CD4-positive, alpha-beta T cell treated with Interleukin-6 at 100 ng/mL for 8 hours (primary cell): Measurements from ENCODE around the gene ANK2.
A peak's percentile ranks its signal among the peaks of the same experiment; 100 is the strongest.

Experiments used
- DNase-seq: peaks from one replicate; pipeline ENCODE4 v3.0.0-alpha.2; 2020; ENCODE audit warnings: mixed read lengths, low spot score

Gene ANK2

DNA sequence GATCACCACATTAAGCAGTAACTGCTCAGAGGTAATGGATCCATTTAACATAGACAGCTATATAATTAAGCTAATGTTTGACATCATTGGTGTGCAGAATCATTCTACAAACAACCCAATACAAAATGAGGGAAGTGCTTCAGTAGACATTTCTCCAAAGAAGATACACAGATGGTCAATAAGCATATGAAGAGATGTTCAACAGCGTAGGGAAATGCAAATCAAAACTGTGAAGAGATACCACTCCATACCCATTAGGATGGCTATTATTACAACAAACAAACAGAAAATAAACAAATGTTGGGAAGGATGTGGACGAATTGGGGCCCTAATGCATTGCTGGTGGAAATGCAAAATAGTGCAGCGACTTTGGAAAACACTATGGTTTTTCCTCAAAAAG is 294.6 kb downstream of the ANK2 start:
- no peak for DNase-seq

DNA sequence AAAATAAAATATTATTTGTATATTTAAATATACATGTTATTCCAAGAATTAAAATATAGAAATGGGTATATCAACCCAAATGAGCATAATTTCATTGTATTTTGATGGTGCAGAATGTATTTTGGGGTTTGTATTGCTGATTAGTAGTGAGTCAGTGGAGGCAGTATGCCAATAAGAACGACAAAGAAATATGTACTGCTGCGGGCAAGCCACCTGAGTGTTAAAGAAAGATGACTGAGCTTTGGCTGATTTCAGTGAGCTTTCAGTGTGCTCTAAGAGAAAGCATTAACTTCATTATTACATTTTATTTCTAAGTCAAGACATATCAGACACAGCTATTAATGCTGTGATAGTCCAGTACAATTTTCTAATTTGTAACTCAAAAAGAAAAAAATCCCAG is 297.8 kb downstream of the ANK2 start:
- DNase-seq, result no peak

DNA sequence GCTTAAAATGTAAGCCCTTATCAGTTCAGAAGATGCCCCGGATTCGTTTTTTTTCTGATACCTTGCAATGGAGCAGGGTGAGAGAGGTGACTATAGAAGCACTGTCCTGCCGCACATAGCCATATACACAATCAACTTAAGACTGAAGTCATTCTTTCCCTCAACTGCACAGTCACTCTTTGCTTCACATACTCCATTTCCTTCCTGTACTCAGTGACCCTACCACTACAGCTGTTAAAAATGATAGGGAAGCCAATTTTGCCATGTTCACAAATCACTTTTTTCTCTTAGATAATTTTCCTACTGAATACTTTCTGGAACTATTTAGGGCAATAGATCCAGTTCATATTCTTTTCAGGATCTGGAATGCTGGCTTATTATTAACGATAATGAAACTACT is 300.0 kb downstream of the ANK2 start:
- no peak for DNase-seq

DNA sequence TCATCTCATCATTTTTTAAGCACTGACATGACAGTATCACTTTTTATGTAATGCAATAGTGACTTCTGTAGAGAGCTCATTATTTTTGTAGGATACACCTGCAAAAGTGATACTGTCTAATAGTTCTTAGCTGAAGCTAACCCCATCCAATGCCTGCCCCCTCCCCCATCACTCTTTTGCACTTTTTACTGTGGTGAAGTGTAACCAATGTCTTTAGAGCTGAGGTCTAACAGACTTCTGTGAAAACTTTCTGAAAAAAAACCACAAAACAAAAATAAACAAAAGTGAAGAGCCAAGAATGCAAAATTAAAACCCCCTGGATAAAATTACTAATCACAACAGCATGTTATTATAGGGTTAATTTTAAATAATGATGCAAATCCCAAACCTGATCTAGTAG is 301.1 kb downstream of the ANK2 start:
- DNase-seq, result no peak

DNA sequence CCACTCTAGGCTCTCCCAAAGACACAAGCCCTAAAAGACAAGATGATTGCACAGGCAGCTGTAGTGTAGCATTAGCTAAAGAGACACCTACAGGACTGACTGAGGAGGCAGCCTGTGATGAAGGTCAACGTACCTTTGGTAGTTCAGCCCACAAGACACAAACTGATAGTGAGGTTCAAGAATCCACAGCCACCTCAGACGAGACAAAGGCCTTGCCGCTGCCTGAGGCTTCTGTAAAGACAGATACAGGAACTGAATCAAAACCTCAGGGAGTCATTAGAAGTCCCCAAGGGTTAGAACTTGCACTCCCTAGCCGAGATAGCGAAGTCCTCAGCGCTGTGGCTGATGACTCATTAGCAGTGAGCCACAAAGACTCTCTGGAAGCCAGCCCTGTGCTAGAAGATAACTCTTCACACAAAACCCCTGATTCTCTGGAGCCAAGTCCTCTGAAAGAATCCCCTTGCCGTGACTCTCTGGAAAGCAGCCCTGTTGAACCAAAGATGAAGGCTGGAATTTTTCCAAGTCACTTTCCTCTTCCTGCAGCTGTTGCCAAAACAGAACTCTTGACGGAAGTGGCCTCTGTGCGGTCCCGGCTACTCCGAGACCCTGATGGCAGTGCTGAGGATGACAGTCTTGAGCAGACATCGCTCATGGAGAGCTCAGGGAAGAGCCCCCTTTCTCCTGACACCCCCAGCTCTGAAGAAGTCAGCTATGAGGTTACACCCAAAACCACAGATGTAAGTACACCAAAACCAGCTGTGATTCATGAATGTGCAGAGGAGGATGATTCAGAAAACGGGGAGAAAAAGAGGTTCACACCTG is 306.3 kb downstream of the ANK2 start:
- peak; percentile 61 for DNase-seq

DNA sequence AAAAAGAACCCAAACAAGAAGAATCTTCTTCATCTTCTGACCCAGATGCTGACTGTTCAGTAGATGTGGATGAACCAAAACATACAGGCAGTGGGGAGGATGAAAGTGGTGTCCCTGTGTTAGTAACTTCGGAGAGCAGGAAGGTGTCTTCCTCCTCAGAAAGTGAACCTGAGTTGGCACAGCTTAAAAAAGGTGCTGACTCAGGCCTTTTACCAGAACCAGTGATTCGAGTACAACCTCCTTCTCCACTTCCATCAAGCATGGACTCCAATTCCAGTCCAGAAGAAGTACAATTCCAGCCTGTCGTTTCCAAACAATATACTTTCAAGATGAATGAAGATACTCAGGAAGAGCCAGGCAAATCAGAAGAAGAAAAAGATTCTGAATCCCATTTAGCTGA is 307.0 kb downstream of the ANK2 start:
- DNase-seq, result no peak

DNA sequence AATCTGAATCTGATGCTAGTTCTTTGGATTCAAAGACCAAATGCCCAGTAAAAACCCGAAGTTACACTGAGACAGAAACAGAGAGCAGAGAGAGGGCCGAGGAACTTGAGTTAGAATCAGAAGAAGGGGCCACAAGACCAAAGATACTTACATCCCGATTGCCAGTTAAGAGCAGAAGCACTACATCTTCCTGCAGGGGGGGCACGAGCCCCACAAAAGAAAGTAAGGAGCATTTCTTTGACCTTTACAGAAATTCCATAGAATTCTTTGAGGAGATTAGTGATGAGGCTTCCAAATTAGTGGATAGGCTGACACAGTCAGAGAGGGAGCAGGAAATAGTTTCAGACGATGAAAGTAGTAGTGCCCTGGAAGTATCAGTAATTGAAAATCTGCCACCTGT is 309.3 kb downstream of the ANK2 start:
- no peak for DNase-seq

DNA sequence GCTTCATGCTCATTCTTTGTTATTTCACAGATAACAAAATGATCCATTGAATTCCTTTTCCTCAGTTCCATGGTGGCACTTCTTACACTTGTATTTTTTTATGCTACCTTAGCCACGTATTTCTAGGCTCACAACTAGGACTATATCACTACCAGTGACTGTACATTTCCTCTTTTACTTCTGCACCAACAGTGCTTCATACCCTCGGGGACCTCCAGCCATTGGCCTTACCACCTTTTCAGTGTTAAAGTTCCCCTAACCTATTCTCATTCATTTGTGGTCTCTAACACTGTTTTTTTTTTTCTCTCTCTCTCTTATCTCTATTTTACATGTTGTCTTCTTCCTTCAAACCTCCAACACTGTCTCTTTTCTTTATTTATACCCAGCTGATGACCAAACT is 315.9 kb downstream of the ANK2 start:
- no peak for DNase-seq

DNA sequence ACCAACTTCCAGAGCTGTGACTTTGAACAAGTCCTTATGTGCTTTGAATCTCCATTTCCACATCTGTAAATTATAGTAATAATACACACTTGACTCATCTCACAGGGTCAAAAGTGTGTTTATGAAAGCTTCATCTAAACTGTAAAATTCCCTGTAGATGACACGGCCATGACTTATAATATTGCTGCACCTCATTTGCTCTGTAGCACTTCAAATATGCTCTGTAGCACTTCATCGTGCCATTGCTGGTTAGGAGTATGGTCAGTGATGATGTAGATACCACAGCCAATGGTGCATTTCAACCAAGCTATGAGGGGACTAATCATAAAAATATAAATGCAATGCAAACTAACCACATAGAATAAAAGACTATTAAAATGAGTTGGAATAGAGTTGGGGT is 318.6 kb downstream of the ANK2 start:
- no peak for DNase-seq

DNA sequence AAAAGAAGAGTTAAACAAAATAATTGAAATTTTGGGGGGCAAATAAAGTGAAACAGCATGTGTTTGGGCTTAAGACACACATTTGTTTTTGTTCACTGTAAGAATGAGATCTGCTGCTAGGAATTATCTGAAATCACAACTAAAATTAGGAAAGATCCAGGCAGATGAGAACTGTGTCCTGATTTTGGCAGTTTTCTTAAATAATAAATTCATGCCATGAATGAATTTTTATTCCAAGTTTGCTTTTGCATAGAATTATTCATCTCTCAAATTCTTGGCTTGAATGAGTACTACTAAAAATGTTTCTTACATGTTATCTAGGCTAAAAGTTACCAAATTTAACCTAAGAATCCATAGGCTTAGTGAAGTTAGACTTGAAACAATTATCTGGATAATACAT is 321.7 kb downstream of the ANK2 start:
- DNase-seq, result no peak

DNA sequence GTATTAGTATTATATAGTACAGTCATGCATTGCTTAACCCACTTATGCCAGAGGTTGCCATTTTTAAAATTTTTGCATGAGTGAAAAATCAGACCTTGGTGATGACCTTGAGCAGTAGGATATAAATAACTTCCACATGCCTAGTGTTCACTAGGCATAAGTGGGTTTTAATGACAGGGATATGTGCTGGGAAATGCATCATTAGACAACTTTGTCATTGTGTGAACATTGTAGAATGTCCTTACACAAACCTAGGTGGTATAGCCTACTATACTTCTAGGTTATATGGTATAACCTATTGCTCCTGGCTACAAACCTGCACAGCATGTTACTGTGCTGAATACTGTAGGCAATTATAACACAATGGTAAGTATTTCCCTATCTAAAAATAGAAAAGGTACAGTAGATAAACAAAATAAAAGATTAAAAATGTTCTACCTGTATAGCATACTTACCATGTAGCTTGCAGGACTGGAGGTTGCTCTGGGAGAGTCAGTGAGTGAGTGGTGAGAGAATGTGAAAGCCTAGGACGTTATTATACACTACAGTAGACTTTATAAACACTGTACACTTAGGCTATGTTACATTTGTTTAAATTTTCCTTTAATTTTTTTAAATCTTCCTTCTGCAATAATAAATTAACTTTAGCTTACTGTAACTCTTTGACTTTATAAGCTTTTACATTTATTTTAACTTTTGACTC is 326.7 kb downstream of the ANK2 start:
- DNase-seq, result no peak

DNA sequence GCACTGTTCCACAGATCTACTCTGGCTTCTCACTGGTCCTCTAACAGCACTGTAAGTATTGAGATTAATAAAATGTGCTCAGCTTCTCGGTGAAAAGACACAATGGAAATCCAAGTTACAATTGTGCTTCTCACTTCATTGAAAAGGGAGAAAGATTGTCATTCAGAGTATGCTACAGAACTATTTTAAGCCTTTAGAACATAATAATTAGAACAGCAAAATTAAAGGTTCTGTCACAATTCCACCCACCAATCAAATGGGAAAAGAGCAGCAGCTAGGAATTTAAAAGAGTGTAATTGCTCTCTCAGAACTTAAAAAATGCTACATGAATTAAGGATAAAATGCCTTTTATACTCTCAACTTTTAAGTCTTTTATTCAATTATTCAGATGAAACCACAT is 329.4 kb downstream of the ANK2 start:
- DNase-seq, result no peak

DNA sequence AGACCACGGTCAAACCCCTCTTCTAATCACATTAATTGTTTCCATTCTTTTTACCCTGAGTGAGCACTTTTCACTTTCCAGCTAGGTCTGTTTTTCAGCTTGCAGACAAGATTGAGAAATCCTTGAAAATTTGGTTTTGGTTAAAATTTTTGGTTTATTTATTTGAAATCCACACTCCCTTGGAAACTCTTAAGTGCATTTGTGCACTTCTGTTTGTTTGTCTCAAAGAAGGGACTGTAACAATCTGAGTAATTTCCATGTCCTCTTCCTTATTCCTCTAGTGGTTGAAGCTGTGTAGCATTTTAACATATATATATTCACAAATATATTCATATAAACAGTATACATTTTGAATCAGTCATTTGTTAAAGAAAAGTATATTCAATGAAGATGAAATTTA is 333.3 kb downstream of the ANK2 start:
- DNase-seq, result no peak

DNA sequence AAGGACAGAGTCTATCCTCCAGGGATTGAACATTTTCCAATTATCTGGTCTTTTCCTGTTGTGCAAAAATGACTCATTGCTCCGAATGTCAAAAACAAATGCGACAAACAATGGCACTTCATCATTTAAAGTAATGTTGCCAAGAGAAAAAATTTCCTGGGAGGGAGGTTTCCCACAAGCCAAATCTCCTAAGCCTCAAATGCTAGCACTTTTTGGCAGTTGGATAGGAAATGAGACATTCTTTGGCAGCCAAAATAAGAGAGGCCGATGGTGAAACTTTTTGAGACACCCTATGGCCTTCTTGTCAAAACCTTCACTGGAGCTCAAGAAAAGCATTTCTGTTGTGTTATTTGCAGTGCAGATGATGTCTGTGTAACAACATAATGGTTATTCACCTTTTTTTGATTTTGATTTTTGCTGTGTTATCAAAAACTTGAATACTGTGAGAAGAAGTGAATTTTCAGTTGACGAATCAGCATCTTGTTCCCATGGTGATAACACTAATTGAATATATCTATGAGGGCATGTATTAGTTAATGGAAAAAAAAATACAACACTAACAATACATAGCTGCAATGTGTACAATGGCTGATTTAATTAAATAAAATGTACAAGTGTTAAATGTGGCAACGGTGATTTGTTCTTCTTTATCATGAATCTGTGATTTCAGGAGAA is 333.8 kb downstream of the ANK2 start:
- DNase-seq, result no peak

DNA sequence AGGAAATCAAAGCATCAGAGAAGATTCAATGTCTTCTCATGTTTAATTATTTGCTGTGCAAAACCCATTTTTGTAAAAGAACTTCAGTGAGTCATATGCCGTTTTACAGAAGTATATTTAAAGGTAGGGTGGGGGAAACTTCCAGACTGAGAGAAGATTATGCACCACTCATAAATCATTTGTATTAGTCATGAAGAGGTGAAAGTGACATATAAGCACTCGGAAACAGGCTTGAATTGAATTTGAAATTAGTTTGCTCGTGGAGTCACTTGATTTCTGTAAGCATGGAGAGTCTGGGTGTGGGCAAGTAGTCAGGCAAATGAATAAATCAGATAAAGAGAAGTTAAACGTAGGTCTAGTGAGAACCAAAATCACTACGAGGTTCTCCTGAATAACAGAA is 335.1 kb downstream of the ANK2 start:
- no peak for DNase-seq

DNA sequence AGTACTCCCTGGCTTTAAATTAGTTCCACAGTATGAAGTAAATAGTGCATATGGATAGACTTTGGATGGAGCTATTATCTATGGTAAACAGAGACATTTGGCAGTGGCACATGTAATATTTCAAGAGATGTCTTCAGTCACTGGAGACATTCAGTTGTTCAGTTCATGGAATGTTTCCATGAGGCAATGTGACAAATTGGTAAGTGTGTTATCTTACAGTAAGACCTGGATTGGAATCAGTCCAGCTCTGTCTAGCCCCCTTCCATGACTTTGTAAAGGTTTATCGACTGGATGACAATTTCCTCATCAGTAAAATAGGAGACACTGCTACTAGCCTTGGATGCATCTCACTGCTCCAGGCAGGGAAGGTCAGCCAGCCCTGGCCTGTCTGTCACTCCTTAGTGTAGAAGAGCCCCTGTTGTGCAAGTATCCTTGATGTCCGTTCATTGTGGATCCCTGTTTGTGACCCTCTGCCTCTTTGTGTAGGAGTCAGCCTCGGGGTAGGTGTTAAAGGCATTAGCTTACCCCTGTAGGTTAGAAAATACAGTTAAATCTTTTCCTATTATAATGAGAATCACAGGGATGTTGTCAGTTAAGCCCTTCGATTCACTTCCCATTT is 335.9 kb downstream of the ANK2 start:
- DNase-seq, result no peak

DNA sequence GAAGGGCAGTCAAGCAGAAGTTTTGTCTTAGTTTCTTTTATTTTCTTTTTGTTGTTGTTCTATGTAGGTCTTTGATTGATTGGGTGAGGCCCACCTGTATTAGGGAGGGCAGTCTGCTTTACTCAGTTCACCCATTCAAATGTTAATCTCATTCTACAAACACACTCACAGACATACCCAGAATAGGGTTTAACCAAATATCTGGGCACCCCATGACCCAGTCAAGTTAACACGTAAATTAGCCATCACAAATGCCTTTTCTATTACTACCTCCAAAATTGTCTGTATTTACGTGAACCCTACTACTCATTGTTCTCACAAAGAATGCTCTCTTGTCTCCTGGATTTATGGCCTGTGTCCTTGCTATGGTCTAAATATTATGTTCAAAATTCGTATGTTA is 339.7 kb downstream of the ANK2 start:
- DNase-seq, result no peak

DNA sequence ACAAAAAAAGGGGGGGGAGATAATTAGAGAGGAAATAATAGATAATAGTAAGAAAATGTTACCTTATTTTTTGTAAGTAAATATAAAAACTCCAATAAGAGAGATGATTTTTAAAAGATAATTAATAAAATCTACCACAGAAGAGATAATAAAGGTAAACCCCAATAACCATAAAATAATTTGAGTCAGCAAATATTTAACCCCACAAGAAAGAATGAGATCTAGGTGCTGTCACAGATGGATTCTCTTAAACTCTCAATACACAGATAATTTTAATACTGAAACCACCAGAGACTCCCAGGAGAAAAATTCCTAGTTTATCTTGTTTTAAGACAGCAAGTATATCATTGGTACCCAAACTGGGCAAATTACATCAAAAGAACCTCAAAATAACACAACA is 341.4 kb downstream of the ANK2 start:
- DNase-seq, result no peak

DNA sequence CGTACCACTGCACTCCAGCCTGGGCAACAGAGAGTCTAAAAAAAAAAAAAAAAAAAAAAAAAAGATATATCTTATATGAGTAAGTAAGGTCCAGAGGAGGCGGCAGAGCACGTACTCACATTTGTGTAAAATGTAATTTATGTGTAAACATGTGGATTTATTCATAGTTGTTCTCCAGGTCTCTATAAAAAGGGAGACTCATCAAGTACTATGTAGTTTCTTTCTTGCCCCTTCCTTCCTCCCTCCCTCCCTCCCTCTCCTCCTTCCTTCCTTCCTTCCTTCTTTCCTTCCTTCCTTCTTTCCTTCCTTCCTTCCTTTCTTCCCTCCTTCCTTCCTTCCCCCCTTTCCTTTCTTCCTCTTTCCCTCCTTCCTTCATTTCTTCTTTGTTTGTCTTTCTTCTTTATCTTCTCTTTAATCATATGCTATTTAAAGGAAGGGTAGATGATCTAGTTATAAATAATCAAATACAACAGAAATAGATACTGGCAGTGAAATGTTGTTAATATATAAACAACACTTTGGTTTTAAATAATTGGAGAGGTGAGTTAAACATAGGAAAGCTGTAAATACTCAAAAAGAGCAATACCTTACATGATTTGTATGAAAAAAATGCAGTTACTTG is 344.8 kb downstream of the ANK2 start:
- DNase-seq, result no peak

DNA sequence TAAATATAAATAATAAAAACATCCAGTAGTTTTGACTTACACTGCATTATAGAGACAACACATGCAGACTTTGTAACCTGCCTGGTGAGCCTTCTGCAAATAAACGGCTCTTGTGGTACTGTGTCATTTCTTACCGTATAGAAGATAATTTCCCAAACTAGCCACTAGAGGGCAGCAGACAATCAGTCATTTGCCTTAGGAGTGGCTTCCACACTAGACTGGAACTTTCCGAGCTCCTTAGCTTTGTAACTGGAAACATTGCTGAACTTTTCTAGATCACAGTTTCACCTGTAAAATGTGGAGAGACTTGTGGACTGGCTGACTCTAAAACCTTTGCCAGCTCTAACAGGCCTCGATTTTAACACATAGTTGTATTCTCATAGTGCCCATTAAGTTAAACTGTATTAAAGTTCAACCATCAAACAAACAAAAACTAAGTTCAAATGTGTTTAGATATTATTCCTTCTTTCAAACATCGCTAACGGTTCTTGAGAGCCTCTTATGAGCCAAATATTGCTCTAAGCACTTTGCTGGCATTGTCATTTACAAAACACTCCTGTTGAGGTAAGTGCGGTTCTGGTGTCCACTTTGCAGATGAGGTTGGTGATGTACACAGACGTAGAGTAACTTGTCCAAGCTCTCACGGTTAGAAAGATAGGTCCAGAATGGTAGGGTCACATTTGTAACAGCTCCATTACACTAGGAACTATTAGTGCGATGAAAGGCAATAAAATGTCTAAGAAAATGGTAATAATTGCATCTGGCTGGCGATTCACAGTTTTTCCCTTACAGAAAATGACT is 345.5 kb downstream of the ANK2 start:
- DNase-seq, result peak; percentile 77

DNA sequence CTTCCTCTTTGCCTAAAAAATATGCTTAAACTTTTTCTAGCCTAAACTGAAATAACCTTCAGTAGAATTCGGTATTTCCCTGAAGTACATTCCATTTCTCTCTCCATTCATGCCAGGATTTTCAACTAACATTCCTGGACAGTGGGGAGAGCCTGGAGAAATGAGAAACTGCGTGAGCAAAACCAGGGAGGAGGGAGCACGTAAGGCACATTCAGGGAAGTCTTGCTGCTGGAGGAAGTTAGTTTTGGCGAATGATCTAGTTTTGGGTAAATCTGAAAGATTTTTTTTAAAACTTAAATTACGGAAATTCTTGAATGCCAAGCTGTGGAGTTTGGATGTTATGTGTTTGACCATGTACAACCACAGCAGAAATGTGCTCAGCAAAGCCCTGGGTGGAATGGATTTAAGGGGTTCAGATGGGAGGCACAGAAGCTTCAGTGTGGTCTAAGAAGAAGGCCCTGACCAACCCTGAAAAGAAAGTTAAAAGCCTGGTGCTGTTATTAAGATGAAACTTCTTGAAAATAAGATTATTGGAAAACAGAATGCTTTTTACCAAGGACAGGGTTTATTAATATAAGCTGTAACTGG is 347.8 kb downstream of the ANK2 start:
- DNase-seq, result no peak
